PC-9 (cell line): ENCODE measurements around the gene GLYAT. TPM values are rescaled to one million over a fixed set of nuclear protein-coding genes. Genes with fewer than 3 reads are reported as not detected.

Source experiments
- BruUV-seq: library from RNA; stranded (reverse); fragments of 400-500 nt; replicated peaks from 2 replicates; lab custom pipeline; 2021; lab: Mats Ljungman, UMichigan
- CTCF ChIA-PET: fragments of 300-600 bp; sonication (Branson Sonifier 250); formaldehyde crosslinking; loops from one replicate; lab custom pipeline; 2022; ENCODE audit warnings: antibody characterized with exemption; lab: Charles Lee
- POLR2A ChIA-PET: fragments of 300-600 bp; sonication (Branson Sonifier 250); formaldehyde crosslinking; loops from one replicate; lab custom pipeline; 2022; ENCODE audit warnings: antibody characterized with exemption; ENCODE audit not compliant: unreplicated experiment; lab: Charles Lee
- DNase-seq, 2 experiments: peaks; one replicate each; pipeline versions ENCODE4 v3.0.0 to v3.0.0-alpha.2; 2015 to 2022; ENCODE audit warnings: mixed read lengths in 1 of 2
- H2AFZ ChIP-seq: fragments of 200-600 bp; sonication (generic); 2 replicates; pipeline ENCODE4 v1.8.1; 2017; ENCODE audit warnings: antibody characterized with exemption
- H3F3A ChIP-seq: fragments of 200-600 bp; sonication (generic); 2 replicates; pipeline ENCODE4 v1.8.1; 2017; ENCODE audit warnings: antibody characterized with exemption, mild to moderate bottlenecking, low read depth; ENCODE audit not compliant: insufficient read depth
- H3K27ac ChIP-seq: fragments of 200-600 bp; sonication (generic); 2 replicates; pipeline ENCODE4 v1.6.1; 2016; ENCODE audit warnings: mixed run types
- H3K27me3 ChIP-seq: fragments of 200-600 bp; sonication (generic); 2 replicates; pipeline ENCODE4 v1.6.1; 2016; ENCODE audit warnings: low read depth, mixed run types; ENCODE audit not compliant: insufficient read depth
- H3K36me3 ChIP-seq: fragments of 200-600 bp; sonication (generic); 2 replicates; pipeline ENCODE4 v1.6.1; 2016; ENCODE audit warnings: low read depth, mixed run types
- H3K4me1 ChIP-seq: fragments of 200-600 bp; sonication (generic); replicated peaks from 2 replicates; pipeline ENCODE4 v1.6.1; 2016; ENCODE audit warnings: mixed run types; ENCODE audit not compliant: insufficient read depth
- H3K4me2 ChIP-seq: fragments of 200-600 bp; sonication (generic); 2 replicates; pipeline ENCODE4 v1.6.1; 2017; ENCODE audit warnings: mixed run types
- H3K4me3 ChIP-seq: fragments of 200-600 bp; sonication (generic); 2 replicates; pipeline ENCODE4 v1.6.1; 2016; ENCODE audit warnings: mixed run types
- H3K79me2 ChIP-seq: fragments of 200-600 bp; sonication (generic); 2 replicates; pipeline ENCODE4 v1.6.1; 2017; ENCODE audit warnings: low read depth, mixed run types
- H3K9me2 ChIP-seq: fragments of 200-600 bp; sonication (generic); 2 replicates; pipeline ENCODE4 v1.8.1; 2017; ENCODE audit warnings: mild to moderate bottlenecking; ENCODE audit not compliant: insufficient read depth
- H3K9me3 ChIP-seq: fragments of 200-600 bp; sonication (generic); 2 replicates; pipeline ENCODE4 v1.8.1; 2016; ENCODE audit warnings: low read depth; ENCODE audit not compliant: insufficient read depth
- H4K20me1 ChIP-seq: fragments of 200-600 bp; sonication (generic); 2 replicates; pipeline ENCODE4 v1.8.1; 2017; ENCODE audit not compliant: insufficient read depth
- EZH2 ChIP-seq: fragments of 200-600 bp; sonication (generic); IDR thresholded peaks from 2 replicates; pipeline ENCODE4 v1.8.0; 2017; ENCODE audit warnings: antibody characterized with exemption, low read depth
- intact Hi-C: fragments of 100-400 bp; cut with micrococcal nuclease; formaldehyde crosslinking; loops from one replicate; pipeline ENCODE4 v1.10.0; 2022; ENCODE audit not compliant: unreplicated experiment
- total RNA-seq: library from RNA; stranded (reverse); gene quantifications from 2 replicates; pipeline ENCODE4 v1.2.3, GENCODE V29; 2021
- TF ChIP-seq, protein P1 (sequence below): fragments of 200-600 bp; sonication (generic); conservative IDR thresholded peaks from 2 replicates; pipeline ENCODE4 v1.6.1; 2017; ENCODE audit warnings: mixed run types, antibody characterized with exemption, mild to moderate bottlenecking, moderate library complexity

GLYAT gene
- total RNA-seq, 1 experiment from 2014 or later = not detected

DNA sequence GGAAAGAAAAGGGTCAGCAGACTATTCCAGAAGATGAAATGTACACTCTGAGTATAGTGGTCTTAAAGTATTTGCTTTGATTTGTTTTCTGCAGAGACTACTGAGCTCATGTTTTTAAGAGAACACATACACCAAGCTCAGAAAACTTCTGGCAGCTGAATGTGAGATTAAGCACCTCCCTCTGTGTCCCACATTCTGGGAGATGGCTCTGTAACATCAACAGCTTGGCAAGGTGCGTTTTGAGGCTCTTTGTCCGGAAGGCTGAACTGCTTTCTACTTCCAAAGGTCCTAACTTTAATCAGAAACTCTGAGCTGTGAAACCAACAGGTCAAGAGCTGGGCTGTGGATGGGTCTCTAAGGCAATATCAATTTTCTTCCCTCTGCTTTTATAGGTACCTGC lies 36.4 kb upstream of the GLYAT start:
- POLR2A ChIA-PET = no interaction called here
- CTCF ChIA-PET = no interaction called here

DNA sequence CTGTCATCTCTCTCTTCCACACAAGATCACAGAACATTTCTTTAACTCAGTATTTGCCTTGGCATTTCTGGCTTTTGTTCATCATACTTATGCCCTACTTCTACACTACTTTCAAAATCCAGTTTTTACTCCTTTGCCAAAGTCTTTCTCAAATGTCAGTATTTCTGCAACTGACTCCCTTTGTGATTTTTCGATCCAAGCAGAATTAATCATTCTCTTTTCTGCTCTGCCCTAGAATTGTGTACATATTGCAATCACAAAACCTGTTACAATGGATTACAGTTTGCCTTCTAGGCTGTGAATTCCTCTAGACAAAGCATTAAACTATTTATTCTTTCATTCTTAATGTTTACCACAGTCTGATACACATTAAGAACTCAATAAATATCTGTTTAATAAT lies 33.3 kb upstream of the GLYAT start:
- no peaks in the 10 kb centered on the region for H3K27me3 ChIP-seq
- no peak overlapping the region for H3K4me3 ChIP-seq
- no peak for DNase-seq
- no peak overlapping the region for H3K4me2 ChIP-seq
- no peak overlapping the region for H3K27ac ChIP-seq
- no TSS peak for BruUV-seq
- peaks cover 5% of the 10 kb centered on the region; the same call in 1 of the 2 replicates for H3F3A ChIP-seq
- intact Hi-C loops = no loop called here
- H3K9me2 ChIP-seq = no peaks in the 10 kb centered on the region
- H4K20me1 ChIP-seq = no peaks in the 10 kb centered on the region
- H3K36me3 ChIP-seq = no peaks in the 10 kb centered on the region
- TF ChIP-seq, protein P1, sequence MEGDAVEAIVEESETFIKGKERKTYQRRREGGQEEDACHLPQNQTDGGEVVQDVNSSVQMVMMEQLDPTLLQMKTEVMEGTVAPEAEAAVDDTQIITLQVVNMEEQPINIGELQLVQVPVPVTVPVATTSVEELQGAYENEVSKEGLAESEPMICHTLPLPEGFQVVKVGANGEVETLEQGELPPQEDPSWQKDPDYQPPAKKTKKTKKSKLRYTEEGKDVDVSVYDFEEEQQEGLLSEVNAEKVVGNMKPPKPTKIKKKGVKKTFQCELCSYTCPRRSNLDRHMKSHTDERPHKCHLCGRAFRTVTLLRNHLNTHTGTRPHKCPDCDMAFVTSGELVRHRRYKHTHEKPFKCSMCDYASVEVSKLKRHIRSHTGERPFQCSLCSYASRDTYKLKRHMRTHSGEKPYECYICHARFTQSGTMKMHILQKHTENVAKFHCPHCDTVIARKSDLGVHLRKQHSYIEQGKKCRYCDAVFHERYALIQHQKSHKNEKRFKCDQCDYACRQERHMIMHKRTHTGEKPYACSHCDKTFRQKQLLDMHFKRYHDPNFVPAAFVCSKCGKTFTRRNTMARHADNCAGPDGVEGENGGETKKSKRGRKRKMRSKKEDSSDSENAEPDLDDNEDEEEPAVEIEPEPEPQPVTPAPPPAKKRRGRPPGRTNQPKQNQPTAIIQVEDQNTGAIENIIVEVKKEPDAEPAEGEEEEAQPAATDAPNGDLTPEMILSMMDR = no peak
- no peak for TF ChIP-seq EZH2
- no peak overlapping the region for H2AFZ ChIP-seq
- H3K4me1 ChIP-seq = peaks cover 10% of the 10 kb centered on the region
- H3K9me3 ChIP-seq = no peaks in the 10 kb centered on the region
- CTCF ChIA-PET = no interaction called here
- POLR2A ChIA-PET = no interaction called here
- H3K79me2 ChIP-seq = no peaks in the 10 kb centered on the region

More for the DNA sequence above, 36.4 kb upstream of the GLYAT start:
- no peak for DNase-seq
- Histone ChIP-seq H3F3A (peaks cover 19% of the 10 kb centered on the region; the same call in 1 of the 2 replicates), H3K4me2 (no peak overlapping the region), H4K20me1 (no peaks in the 10 kb centered on the region), H3K9me3 (no peaks in the 10 kb centered on the region), H2AFZ (no peak overlapping the region), H3K27me3 (no peaks in the 10 kb centered on the region), H3K79me2 (no peaks in the 10 kb centered on the region), H3K9me2 (no peaks in the 10 kb centered on the region), H3K4me1 (peaks cover 33% of the 10 kb centered on the region), H3K27ac (no peak overlapping the region), H3K36me3 (no peaks in the 10 kb centered on the region), H3K4me3 (no peak overlapping the region)
- TF ChIP-seq, protein P1 = no peak
- no peak for TF ChIP-seq EZH2
- intact Hi-C loops = no loop called here
- no TSS peak for BruUV-seq

DNA sequence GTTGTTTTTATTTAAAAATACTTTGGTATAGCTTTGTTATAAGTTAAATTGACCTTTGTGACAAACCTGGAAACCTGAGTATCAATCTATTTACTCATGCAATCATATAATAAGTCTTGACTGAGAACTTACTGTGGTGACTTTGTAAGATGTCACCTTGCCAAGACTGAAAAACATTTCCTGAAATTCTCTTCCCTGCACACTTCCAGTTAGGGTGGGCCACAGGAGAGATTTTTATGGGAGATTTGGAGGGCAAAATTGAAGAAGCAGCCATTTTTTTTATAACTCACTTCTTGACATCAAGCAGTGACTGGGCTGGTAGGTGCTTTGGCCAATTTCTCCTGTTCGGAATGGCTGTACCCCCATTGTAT lies 31.4 kb upstream of the GLYAT start:
- H3K9me2 ChIP-seq = no peaks in the 10 kb centered on the region
- no TSS peak for BruUV-seq
- POLR2A ChIA-PET = no interaction called here

More for the DNA sequence above, 31.4 kb upstream of the GLYAT start:
- H3K4me1 ChIP-seq = no peaks in the 10 kb centered on the region
- H2AFZ ChIP-seq = no peak overlapping the region
- H3K4me2 ChIP-seq = no peak overlapping the region
- H3K27ac ChIP-seq = no peak overlapping the region
- no peaks in the 10 kb centered on the region for H3K79me2 ChIP-seq
- H3K36me3 ChIP-seq = no peaks in the 10 kb centered on the region
- intact Hi-C loops = no loop called here
- CTCF ChIA-PET = no interaction called here
- H3F3A ChIP-seq = no peaks in the 10 kb centered on the region
- no peak for DNase-seq
- H3K27me3 ChIP-seq = no peaks in the 10 kb centered on the region
- TF ChIP-seq, protein P1 = no peak
- TF ChIP-seq EZH2 = no peak
- no peak overlapping the region for H3K4me3 ChIP-seq
- H4K20me1 ChIP-seq = no peaks in the 10 kb centered on the region
- no peaks in the 10 kb centered on the region for H3K9me3 ChIP-seq
